GM18517 (cell line): ENCODE measurements around the gene LCP2.

Source experiments
- ATAC-seq: cut with Tn5 transposase; IDR thresholded peaks from one replicate; pipeline ENCODE4 v1.9.1; 2021; ENCODE audit warnings: mild to moderate bottlenecking, moderate library complexity; ENCODE audit not compliant: unreplicated experiment

The LCP2 gene

DNA sequence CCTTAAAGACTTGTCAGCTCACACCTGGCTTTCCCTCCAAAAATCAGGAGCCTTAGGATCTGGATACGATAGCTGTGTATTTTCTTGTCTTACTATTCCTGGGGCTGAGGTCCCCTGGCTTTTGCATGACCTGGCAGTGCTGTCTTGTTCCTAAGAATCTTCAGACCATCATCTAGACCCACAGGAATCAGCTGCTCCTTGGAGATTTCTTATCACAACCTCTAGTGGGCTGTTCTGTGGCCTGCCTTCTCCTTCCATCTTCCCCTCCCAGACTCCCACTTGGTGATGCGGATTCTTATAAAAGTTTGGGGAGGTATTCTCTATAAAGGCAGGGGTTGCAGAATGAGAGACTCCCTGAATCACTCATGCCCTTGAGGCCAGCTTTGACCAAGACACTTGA is 21.4 kb downstream of the LCP2 start:
- no peak for ATAC-seq

DNA sequence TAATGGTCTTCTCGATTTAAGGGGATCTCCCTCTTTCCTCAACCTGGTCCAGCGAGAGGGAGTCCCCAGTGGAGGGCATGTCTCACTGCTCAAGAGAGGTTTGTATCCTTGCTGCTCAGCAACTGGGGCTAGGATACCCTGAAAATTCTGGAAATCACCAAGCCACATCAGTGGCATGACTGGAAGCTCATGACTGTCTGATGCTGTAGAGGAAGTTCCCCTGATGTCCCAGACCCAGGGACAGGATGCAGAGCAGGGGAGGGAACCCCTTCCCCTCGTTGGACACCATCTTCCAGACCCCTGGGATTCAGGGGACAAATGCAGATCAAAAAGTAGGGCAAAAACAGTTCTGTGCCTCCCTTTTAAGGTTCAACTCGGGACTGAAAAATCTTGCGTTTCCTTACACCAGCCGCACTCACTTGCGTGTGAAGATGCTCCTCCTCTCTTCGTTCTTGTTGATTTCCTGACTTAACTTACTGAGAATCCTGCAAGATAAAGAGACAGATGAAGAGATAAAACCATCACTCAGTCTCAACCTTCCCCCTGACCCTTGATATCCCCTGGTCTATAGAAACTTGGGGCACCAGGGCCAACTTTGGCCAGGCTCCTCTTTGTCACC is 22.1 kb downstream of the LCP2 start:
- no peak for ATAC-seq

DNA sequence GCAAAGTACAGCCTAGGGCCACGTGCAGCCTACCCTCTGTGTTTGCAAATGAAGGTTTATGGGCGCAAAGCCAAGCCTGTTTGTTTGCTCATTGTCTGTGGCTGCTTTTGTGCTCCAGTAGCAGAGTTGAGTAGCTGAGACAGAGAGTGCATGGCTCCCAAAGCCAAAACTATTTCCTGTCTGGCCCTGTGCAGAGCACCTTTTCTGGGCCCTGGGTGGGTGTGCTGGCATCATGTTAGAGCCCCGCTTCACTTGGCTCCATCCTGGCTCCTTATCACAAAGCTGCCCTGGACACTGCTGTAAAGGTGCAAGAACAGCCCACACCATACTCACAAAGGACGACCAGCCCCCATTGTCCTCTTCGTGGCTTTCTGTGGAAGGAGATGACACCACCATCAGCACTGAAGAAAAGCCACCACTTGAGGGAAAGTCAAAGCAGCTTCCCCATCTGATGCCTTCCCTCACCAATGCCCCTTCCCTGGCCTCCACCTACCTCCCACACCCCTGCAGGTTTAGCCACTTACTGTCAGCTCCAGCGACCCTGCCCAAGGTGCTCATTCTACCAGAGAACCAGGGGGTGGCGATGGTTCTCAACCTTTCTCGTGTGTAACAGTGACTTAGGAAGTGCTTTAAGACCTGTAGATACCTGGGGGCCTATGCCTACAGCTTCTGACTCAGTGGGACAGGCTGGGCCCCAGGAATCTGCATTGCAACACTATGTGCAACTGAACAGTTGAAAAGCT is 23.4 kb downstream of the LCP2 start:
- ATAC-seq = no peak

DNA sequence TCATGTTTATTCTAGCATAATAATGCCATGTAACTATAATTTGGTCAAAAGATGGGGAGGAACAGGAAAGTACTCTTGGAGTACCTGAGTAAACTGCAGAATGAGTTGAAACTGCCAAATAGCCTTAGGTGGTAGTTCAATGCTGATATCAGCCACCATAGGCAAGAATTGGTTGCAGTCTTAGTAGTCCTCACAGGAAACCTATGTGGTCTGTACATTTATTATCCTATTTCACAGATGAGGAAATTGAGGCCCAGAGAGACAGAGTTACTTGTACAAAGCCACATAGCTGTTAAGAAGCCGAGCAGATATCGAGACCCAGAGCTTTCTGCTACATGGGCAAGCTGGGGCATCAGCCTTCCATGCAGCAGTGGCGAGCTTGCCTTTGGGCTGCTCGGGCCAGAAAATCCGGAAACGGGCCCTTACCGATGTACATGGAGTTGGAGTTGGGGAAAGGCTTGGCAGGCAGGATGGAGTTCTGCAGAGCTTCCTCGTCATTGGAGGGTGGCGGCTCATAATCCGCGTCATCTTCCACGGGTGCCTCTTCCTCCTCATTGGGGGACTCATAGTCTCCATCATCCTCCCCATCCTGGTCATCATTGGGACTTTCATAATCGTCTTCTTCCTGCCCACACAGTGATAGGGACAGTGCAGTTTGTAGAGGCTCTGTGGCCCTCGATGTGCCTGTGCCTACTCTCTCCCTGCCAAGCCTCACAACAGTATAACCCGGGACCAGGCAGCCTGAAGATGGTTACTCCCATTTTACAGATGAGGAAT is 27.1 kb downstream of the LCP2 start:
- no peak for ATAC-seq

DNA sequence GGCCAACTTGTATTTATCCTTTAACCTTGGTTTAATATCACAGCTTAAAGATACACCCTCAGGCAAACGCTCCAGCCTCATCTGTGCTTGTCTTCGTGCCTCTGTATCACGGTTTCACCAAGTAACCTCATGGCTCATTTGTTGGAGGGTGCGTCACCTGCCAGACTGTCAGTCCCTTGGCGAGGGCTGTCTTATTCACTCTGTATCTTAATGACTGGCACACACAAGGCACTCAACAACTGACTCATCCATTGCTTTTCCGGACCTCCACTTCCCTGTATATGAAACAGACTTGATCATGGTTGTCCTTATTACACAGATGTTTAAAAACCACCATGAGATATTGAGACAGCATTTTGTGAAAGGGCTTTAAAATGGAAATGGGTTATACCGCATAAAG is 28.0 kb downstream of the LCP2 start:
- no peak for ATAC-seq

DNA sequence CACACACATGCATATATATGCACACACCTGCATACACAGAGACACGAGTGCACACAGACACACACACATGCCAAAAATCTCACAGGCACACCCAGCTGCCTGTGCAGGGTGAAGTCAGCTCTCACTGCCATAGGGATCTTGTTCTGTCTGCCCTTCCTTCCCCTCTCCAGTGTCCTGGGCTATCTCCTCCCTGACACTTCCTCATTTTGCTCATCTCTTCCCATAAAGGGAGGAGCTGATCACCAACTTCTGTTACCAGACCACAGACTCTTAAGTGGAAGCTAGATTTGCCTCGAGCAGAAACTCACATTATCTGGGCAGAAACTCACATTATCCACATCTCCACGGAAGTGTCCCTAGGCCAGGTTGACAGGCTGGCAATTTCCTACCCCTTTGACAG is 28.7 kb downstream of the LCP2 start:
- no peak for ATAC-seq

DNA sequence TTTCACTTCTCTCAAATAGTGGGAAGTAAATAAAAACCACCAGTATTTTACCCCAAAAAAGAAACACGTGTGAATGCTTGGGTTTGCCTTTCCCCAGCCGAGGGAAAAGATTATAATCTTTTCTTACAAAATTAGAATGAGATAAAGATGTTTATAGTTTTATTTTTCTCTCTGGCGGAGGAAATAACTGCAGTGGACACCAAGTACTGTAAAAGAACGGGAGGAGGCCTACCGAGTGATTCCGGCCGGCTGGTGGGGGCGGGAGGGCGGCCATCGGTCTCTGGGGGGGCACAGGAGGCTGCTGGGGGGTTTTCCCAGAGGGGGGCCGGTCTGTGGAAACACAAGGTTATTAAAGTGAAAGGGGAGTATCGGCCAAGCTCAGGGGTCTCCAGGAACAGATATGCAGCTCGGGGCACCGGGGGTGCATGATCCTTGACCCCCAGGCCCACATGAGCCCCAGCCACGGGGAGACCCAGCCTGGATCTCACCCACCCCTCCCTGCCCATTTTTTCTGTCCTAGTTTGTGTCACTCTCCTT is 29.4 kb downstream of the LCP2 start:
- no peak for ATAC-seq

DNA sequence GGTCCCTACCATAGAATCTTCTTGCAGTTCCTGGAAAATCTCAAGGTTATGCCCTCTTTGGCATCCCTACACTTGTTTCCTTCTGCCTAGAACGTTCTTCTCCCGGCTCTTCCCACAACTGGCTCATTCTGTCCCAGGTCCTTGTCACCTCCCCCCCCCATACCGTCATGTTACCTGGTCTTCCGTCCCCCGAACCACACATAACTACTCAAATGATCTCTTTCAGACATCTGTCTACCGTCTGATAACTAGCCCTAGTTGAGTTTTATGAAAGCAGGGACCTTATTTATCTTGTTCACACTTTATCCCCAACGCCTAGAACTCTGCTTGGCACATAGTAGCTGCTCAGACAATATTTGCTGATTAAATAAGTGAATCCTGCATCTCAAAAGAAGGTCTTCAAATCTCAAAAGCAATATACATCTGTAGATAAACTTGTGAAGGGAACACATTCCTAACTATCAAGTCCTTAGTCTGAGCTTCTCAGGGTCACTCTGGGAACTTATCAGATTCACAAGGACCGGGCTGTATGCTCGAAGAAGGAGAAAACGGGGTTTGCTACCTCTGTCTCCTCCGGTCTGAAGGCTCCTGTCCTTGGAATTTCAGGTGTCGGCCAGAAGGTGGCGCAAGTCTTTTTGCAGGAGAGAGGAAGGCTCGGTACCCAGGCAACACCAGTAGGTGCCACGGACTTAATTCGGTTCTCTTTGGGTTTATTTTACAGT is 30.0 kb downstream of the LCP2 start:
- peak; percentile 93 for ATAC-seq

DNA sequence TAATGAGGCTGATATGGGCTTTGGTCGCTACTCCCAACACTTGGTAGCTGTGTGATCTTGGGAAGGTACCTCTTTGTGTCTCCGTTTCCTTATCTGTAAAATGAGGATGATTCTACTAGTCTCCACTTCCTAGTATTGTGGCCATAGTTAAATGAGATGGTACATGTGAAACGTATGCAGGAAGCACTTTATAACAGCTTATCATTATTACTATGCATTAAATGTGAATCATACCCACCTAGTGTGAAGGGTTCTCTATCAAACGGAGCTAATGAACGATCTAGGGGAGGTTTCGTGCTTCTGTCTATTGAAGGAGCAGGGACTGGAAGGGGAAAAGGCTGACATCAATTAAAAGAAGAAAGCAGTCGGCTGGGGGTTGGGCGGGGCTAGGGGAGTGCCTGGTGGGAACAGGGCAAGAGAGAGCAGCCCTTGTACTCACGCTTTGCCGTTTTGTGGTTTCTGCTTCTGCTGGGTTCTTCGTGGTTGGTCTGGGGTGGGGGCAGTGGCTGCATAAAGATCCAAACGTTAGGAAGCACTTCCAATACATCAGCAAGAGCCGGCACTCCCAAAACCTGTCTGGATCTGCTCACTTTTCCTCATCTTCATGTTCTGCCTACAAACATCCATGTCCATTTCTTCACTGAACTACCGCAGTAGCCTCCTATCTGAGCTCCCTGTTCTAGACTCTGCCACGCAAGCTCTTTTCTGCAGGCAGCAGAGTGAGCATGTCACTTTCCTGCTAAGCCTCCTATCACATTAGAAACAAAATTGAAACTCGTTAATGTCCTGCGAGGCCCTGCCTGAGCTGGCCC is 30.8 kb downstream of the LCP2 start:
- ATAC-seq = no peak

DNA sequence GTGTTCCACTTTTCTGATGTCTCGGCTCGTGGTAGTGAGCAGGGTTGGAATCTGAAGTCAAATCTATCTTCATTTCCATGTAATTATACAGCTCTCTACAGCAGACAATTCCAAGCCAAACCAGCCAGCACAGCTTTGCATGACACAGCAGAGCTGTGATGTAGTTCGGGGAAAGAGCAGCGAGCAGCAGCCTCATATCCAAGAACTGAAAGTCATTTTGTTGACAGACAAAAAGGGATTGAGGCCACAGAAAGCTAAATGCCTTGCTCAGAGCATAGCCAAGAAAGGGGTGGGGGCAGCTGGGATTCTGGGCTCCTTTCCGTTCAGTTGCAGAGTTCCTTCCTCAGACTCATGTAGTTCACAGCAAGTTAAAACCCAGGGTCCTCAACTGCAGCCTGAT is 32.1 kb downstream of the LCP2 start:
- no peak for ATAC-seq

DNA sequence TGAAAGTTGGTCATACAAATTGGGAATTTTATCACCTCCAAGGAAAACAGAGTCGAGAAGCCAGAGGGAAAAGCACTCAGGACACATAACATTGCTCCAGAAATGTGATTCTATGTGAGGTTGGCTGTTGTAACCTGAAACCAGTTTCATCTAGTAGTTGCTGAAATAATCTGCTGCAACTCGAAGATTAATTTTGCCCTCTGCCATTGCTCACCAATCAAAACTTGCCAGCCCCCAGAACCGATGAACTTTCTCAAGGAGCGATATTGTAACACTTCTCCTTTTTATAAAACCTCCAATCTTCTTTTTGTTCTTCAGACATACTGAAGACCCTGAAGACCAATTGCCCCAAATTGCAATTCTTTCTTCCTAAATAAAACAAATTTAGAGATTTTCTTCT is 33.7 kb downstream of the LCP2 start:
- ATAC-seq = no peak

DNA sequence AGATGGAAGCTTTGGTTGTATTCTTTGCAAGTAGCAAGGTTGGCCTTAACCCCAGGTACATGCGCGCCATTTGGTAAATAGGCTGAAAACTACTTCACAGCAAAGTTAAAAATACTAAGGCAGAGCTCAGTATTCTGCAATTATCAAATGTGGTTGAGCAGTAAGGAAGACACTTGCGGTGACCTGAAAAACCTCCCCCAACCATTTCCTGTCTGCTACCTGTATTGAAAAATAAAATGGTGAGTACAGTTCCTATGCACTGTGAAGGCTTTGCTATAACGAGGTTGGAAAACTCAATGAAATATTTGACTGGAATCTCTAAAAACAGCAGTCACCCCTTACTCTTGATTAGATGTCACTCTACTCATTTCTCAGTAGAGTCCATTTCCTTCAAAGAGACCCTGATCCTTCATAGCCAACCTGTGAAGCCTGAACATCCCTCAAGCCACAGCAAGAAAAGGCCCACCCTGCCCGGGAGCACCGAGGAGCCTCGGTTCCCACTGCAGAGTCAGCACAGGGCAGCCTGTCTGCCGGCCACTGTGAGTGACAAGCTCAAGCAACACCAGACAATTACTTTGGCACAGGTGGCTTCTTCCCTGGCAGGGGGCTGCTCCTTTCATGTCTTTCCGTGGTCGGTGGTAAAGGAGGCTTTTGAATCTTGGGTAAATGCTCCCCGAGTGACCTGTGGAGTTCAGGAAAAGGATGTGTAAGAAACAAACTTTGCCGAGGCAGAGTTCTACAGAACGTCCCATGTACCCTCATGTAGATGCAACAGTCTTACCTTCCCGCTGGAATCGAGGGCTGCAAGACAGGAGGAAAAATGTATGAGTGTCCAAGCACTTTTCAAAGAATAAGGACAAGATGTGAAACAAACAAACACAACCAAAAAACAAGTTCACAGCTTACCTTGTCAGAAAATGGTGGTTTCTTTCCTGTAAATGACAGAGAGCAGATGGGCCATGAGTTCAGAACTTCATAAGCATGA is 35.2 kb downstream of the LCP2 start:
- ATAC-seq = no peak

DNA sequence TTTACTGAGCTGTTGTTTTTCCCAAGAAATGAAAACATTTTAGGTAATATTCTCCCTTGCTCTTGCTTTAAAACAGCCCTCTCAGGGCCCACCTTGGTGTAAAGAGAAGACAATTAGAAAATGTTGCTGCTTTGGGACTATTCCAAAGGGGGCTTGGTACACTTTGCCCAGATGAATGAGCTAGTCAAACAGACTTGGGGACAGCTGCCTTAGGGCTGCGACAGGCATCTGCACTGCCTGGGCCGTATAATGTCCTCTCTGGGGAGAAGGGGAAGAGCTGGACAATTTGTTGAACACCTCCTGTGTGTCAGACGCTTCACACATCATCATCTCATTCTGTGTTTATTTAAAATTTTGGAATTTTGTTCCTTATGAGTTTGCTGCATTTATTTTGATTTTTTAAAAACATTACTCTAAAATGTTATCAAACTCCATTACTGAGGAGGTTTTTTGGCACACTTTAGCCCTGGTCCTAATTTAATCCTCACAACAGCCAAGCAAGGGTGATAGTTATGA is 36.0 kb downstream of the LCP2 start:
- no peak for ATAC-seq

DNA sequence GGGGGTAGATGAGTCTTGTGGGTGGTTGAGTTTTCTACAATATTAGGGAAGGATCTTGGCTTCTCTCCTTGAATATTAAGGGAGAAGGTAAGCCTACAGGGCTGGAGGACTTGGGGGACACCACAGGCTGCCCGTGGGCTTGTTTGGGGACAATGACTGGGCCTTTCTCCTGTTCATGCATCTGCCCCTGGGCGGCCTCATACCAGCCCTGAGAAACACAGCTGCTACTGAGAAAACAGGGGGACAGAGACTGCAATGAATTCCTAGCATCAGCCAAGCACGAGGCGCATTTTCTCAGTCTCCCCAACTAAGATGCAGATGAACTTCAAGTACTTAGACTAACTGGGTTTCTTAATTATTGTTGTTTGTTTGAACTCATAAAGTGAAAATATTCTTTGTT is 40.2 kb downstream of the LCP2 start:
- ATAC-seq = no peak

DNA sequence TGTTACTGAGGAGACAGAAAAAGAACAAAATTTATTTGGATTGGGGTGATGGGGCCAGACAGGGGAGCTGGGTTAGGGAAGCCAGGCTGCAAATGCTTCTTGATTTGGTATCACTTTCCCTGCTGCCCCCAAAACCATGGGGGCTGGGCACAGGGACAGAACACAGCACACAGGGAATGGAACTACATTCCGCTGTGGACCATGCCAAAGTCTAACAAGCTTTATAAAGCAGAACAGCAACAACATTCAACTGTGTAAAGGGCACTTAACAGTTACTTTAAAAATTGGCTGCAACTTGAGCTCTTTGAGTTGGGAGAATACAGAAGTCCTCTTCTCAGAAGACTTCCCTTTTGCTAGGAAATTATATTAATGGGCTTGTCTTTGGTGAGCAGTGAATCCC is 41.0 kb downstream of the LCP2 start:
- no peak for ATAC-seq

DNA sequence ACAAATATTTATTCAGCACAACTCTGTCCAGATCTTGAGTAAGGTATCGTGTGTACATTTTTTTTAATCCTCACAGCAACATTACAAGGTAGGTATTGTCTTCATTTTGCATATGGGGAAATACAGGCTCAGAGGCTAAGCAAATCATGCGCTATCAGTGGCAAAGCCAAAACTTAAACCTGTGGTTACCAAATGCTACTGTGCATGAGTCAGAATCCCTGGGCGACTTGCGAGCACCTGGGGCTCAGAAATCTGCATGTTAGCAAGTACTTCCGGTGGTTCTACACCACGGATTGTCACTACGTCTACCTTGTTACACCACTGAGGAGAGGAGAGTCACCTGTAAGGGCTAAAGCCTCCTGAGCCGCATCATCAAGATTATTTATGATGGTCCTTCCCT is 43.5 kb downstream of the LCP2 start:
- ATAC-seq = peak; percentile 95

DNA sequence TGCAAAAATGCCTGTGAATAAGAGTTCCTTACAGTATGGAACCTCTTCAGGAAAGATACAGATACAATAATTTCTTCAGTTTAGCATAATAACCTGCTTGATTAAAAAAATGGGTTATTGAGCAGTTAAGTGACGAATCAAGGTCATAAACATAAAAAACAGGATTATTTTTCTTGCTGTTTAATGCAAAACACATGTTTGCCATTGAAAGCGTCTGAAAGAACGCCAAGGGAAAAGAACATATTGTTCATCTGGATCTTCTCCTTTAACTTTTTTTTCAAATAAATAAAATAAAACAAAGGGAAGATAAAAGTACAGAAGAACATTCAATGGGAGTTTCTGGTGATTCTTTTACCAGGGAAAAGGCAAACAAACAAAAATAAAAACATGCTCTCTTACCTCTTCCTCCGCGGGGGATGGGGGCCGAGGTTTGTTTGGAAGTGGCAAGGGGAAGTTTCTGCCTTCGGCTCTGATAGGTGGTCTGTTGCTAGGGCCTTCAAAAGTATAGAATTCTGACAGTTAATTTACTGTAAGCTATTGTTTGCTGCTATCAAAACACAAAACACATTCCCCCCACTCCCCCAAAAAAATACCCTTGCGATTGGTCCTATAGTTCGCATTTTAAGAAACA is 44.7 kb downstream of the LCP2 start:
- ATAC-seq = no peak

DNA sequence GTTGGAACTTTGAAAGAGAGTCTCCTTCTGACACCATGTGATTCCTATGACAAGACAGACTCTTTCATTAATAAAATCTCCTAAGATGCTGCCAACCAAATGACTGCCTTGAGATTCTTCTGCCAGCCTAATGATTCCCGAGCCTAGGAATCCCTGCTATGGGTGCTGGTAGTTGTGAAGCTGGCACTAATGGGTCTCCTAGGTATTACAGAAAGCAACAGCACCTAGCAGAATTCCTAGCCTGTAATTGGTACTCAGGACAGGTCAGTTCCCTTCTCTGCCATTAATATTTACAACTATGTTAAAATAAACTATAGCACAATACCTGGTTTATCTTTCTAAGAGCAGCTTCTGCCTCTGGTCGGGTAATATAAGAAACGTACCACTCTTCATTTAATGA is 45.5 kb downstream of the LCP2 start:
- no peak for ATAC-seq

DNA sequence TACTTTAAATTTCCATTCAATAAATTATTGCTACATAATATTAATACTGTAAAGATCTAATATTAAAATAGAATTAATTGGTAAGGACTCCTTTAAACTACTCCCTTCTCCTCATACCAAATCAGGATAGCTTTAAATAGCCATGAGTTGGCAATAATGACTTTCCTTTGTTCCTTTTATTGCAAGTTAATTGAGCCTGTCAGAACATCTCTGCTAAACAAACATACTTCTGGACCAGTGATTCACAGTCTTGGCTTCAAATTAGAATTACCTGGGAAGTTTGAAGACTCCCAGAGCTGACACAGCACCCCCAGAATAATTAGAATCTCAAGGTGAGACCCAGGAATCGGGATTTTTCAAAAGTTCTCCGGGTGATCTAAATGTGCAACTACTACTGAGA is 46.1 kb downstream of the LCP2 start:
- ATAC-seq = no peak
